DND-41 (cell line): ENCODE measurements around the gene ACAN.
A peak's percentile ranks its signal among the peaks of the same experiment; 100 is the strongest.

ENCODE experiments used
- EZH2 ChIP-seq: IDR thresholded peaks from 3 replicates; pipeline ENCODE4 v1.6.1; 2012; ENCODE audit warnings: borderline replicate concordance, low read depth, mild to moderate bottlenecking, moderate library complexity, low read length, inconsistent platforms; ENCODE audit not compliant: severe bottlenecking
- TF ChIP-seq, protein P1 (sequence below): IDR thresholded peaks from 2 replicates; pipeline ENCODE4 v1.5.1; 2012; ENCODE audit warnings: borderline replicate concordance, low read length, moderate library complexity, mild to moderate bottlenecking; ENCODE audit not compliant: poor library complexity, severe bottlenecking; ENCODE audit errors: extremely low read depth

DNA sequence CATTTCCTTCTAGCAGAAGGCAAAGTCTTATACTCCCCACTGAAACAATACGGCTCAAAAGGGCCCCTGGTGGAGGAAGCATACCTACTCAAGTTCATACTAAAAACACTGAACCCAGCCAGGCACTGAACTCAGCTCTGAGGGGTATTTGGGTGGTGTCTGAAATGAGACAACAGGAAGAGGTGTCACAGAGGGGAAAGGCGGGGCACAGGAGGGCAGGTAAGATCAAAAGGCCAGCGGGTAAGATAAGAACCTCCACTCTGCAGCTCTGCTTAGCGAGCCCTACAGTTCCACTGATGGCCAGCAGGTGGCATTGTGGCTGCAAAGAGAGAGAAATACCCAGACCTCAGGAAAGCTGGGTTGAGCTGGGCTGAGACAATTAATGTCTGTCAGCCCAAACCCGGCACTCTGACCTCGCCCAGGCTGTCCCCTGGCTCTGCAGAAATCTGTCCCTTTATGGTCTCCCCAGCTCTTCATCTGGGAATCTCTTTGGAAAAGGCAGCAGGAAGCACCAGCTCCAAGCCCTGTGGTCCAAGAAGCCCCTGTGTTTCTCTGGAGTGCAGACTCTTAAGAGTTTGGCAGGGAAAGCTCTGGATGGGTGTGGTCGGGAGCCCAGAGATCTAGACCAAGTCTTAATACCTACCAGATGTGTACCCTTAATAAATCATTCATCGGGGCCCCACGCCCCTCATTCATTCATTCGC, 101.5 kb downstream of the ACAN start:
- TF ChIP-seq, protein P1, sequence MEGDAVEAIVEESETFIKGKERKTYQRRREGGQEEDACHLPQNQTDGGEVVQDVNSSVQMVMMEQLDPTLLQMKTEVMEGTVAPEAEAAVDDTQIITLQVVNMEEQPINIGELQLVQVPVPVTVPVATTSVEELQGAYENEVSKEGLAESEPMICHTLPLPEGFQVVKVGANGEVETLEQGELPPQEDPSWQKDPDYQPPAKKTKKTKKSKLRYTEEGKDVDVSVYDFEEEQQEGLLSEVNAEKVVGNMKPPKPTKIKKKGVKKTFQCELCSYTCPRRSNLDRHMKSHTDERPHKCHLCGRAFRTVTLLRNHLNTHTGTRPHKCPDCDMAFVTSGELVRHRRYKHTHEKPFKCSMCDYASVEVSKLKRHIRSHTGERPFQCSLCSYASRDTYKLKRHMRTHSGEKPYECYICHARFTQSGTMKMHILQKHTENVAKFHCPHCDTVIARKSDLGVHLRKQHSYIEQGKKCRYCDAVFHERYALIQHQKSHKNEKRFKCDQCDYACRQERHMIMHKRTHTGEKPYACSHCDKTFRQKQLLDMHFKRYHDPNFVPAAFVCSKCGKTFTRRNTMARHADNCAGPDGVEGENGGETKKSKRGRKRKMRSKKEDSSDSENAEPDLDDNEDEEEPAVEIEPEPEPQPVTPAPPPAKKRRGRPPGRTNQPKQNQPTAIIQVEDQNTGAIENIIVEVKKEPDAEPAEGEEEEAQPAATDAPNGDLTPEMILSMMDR = peak; percentile 90
- no peak for TF ChIP-seq EZH2
